ENCODE data around the gene DHX38. TPM values are rescaled to one million over a fixed set of nuclear protein-coding genes. Genes with fewer than 3 reads are reported as not detected.
"Not testable (repeated sequence)": the region's sequence is repeated elsewhere in the genome, so short reads cannot be mapped to it uniquely, and the experiment has no call there.

DHX38 gene
- total and polyA plus RNA-seq, 7 donors: 16.2 to 55.4 (median 34.2) TPM

DNA sequence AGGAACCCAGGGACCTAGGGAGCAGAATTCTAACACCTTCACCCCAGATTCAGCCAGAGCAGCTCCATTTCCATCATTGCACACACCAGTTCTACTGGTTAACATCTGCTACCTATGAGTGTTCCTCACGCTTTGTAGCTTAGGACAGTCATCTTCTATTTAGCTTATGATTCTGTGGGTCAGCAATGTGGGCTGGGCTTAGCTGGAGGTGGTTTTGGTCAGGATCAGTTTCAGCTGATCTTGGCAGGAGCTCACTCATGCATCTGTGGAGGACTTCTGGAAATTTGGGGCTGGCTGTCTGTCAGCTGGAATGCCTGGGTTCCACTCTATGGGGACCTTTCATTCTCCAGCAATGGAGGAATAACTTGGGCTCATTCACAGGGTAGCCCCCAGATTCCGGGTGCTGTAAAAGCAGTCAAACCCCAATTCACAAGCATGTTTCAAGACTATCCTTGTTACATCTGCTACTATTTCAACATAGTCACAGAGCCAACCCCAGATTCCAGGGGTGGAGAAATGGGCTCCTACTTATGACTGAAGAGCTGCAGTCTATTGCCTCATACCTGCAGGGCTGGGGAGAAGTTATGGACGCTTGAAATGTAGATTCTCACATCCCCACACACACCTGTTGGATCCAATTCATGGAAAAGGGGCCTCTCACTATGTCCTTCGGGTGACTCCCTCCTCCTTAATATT is 42.7 kb upstream of the DHX38 start:
- no peak for DNase-seq
- Histone ChIP-seq H3K9me3 (no peaks in the 10 kb centered on the region), H3K4me3 (no peak overlapping the region), H3K27ac (no peak overlapping the region), H3K27me3 (no peaks in the 10 kb centered on the region), H3K36me3 (no peaks in the 10 kb centered on the region), H3K4me1 (no peaks in the 10 kb centered on the region)
- intact Hi-C loops (cut with DNase I): no loop called here
- TF ChIP-seq EP300 (IDR thresholded peaks at IDR 0.05) (no peak), POLR2AphosphoS5 (IDR thresholded peaks at IDR 0.05) (no peak), POLR2A (IDR thresholded peaks at IDR 0.05) (no peak)
- TF ChIP-seq, protein P1, sequence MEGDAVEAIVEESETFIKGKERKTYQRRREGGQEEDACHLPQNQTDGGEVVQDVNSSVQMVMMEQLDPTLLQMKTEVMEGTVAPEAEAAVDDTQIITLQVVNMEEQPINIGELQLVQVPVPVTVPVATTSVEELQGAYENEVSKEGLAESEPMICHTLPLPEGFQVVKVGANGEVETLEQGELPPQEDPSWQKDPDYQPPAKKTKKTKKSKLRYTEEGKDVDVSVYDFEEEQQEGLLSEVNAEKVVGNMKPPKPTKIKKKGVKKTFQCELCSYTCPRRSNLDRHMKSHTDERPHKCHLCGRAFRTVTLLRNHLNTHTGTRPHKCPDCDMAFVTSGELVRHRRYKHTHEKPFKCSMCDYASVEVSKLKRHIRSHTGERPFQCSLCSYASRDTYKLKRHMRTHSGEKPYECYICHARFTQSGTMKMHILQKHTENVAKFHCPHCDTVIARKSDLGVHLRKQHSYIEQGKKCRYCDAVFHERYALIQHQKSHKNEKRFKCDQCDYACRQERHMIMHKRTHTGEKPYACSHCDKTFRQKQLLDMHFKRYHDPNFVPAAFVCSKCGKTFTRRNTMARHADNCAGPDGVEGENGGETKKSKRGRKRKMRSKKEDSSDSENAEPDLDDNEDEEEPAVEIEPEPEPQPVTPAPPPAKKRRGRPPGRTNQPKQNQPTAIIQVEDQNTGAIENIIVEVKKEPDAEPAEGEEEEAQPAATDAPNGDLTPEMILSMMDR (IDR thresholded peaks at IDR 0.05): no peak
- 86 to 92% methylated on average over 4 of the region's 4 CpGs for WGBS, 2 donors

DNA sequence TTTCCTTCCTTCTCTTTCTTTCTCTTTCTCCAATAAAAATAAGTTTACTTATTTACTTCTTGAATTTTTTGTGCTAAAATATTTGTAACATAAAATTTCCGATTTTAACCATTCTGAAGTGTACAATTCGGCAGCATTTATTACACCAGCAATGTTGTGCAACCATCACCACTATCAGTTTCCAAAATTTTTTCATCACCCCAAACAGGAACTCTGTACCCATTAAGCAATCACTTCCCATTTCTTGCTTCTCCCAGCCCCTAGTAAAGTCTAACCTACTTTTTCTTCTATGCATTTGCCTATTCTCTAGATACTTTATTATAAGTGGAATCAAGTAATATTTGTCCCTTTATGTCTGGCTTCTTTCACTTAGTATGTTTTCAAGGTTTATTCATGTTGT is 41.8 kb upstream of the DHX38 start:
- Histone ChIP-seq H3K4me3 (no peak overlapping the region), H3K4me1 (no peaks in the 10 kb centered on the region), H3K27me3 (no peaks in the 10 kb centered on the region), H3K9me3 (no peaks in the 10 kb centered on the region), H3K27ac (no peak overlapping the region), H3K36me3 (no peaks in the 10 kb centered on the region)
- 71 to 84% methylated on average over 2 of the region's 2 CpGs for WGBS, 2 donors
- TF ChIP-seq POLR2A (IDR thresholded peaks at IDR 0.05): no peak
- no peak for TF ChIP-seq POLR2AphosphoS5 (IDR thresholded peaks at IDR 0.05)
- TF ChIP-seq, protein P1 (IDR thresholded peaks at IDR 0.05): no peak
- no peak for TF ChIP-seq EP300 (IDR thresholded peaks at IDR 0.05)
- intact Hi-C loops (cut with DNase I): no loop called here
- no peak for DNase-seq

DNA sequence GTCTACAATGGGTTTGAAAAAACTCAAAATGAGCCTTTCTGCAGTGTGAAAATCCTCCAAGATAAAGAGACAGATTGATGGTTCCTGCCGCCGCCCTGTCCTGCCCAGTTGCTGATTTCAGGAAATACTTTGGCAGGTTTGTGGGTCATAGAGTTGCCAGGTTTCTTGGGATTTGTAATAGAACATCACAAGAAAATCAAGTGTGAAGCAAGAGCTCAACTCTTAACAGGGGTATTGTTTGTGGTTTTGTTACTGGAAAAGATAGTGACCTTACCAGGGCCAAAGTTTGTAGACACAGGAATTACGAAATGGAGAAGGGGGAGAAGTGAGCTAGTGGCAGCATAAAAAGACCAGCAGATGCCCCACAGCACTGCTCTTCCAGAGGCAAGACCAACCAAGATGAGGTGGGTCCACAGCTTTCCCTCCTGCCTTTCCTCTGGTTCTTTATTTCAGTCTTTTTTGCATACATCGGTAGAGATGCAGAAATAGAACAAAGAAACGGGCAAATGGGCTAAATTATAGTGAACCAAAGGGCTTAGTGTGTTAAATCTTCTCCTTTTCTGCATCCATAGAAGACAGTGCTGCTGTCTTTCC is 39.3 kb upstream of the DHX38 start, which contains the start of gene HP:
HP (plus strand) TSS at position 252 of the 594 bp plus-strand sequence; CDS start at position 400, 148 bp downstream.
- DNase-seq; H3K4me1 ChIP-seq; H3K9me3 ChIP-seq; H3K27me3 ChIP-seq; H3K4me3 ChIP-seq; H3K27ac ChIP-seq; intact Hi-C loops (cut with DNase I); H3K36me3 ChIP-seq: not testable (repeated sequence)
- 82 to 83% methylated on average over 5 of the region's 5 CpGs for WGBS, 2 donors

DNA sequence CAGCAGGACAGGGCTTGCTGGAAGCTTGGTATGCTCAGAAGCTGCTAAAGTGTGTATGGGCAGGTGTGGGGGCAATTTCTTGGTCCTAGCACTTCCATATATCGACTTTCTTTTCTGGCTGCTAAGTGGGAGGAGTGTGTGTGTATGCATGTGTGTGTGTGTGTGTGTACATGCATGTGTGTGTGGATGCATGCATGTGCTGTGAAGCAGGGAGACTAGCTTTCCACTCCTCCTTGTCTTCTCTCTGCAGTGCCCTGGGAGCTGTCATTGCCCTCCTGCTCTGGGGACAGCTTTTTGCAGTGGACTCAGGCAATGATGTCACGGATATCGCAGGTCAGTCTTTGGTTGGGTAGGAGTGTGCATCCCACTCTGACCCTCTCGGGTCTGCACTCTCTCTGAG is 37.7 kb upstream of the DHX38 start:
- H3K27ac ChIP-seq: no peak overlapping the region
- H3K4me1 ChIP-seq: no peaks in the 10 kb centered on the region
- no peak overlapping the region for H3K4me3 ChIP-seq
- H3K27me3 ChIP-seq: no peaks in the 10 kb centered on the region
- peaks cover 0 to 2% (median 0%) of the 10 kb centered on the region in 4 donors for H3K36me3 ChIP-seq
- TF ChIP-seq POLR2AphosphoS5 (IDR thresholded peaks at IDR 0.05) (no peak), EP300 (IDR thresholded peaks at IDR 0.05) (no peak)
- TF ChIP-seq, protein P1 (IDR thresholded peaks at IDR 0.05): no peak
- 87 to 91% methylated on average over 4 of the region's 4 CpGs for WGBS, 2 donors
- intact Hi-C loops (cut with DNase I): no loop called here
- H3K9me3 ChIP-seq: no peaks in the 10 kb centered on the region
- DNase-seq: no peak

DNA sequence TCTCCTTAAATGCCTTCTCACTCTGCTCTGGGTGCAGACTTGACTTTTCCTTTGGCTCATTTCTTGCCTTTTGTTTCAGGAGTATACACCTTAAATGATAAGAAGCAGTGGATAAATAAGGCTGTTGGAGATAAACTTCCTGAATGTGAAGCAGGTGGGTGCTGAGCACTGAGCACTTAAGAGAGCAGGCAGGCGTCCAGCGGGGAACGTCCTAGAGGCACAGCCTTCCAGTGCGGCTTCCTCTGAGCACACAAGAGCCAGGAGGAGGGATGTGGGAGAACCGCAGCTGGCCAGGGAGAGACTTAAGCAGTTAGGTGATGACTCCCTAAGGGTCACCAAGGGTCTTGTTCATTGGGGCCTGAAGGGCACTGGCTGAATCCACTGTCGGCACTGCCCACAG is 36.3 kb upstream of the DHX38 start:
- WGBS, 2 donors: 32% methylated on average over 2 of the region's 6 CpGs; no CpG with 5 or more reads in 1 of the 2 donors

DNA sequence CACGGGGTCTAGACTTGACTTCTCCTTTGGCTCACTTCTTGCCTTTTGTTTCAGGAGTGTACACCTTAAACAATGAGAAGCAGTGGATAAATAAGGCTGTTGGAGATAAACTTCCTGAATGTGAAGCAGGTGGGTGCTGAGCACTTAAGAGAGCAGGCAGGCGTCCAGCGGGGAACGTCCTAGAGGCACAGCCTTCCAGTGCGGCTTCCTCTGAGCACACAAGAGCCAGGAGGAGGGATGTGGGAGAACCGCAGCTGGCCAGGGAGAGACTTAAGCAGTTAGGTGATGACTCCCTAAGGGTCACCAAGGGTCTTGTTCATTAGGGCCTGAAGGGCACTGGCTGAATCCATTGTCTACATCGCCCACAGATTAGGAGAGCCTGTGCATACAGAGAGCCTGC is 34.6 kb upstream of the DHX38 start:
- H3K27ac ChIP-seq; DNase-seq; H3K9me3 ChIP-seq; H3K36me3 ChIP-seq; H3K4me1 ChIP-seq; H3K4me3 ChIP-seq; H3K27me3 ChIP-seq; intact Hi-C loops (cut with DNase I): not testable (repeated sequence)
- WGBS, 2 donors: 44 to 86% methylated on average over 7 of the region's 7 CpGs

More for the DNA sequence above, 36.3 kb upstream of the DHX38 start:
- H3K27ac ChIP-seq; DNase-seq; H3K4me1 ChIP-seq; H3K27me3 ChIP-seq; H3K9me3 ChIP-seq; H3K4me3 ChIP-seq; H3K36me3 ChIP-seq; intact Hi-C loops (cut with DNase I): not testable (repeated sequence)

All from sigmoid colon (tissue), 7 donors.